ENCODE measurements around the gene F10.

GRCh38 chr13:113086031-113086750, 36.4 kb upstream of the F10 start:
- no peak for TF ChIP-seq GABPA (tag; conservative IDR thresholded peaks at IDR 0.05; ENCODE audit: low read depth)
- no peak for TF ChIP-seq USF2 (CRISPR knock-in tag; IDR thresholded peaks at IDR 0.05)
- TF ChIP-seq ESRRA (IDR thresholded peaks at IDR 0.05; ENCODE audit: borderline replicate concordance, low read depth), result no peak
- no peak for TF ChIP-seq TAF1 (IDR thresholded peaks at IDR 0.05; ENCODE audit: control insufficient read depth, extremely low read depth, insufficient read depth, low read length, severe bottlenecking)
- TF ChIP-seq ZNF639 (CRISPR knock-in tag; conservative IDR thresholded peaks at IDR 0.05 in 1 of 2, IDR thresholded peaks at IDR 0.05 in 1 of 2), result no peak

Measured in K562 (cell line).